HEK293T (cell line): ENCODE measurements around the gene TFB1M.

Source experiments
- CTCF ChIA-PET: fragments of 350-600 bp; formaldehyde crosslinking; extraction: SDS; loops from one replicate; lab custom pipeline; 2021; ENCODE audit warnings: antibody characterized with exemption, inconsistent platforms; lab: Yijun Ruan, JAX
- POLR2A ChIA-PET: fragments of 350-600 bp; formaldehyde crosslinking; extraction: SDS; loops from one replicate; lab custom pipeline; 2020; ENCODE audit warnings: antibody characterized with exemption, inconsistent platforms; lab: Yijun Ruan, JAX
- DNase-seq: peaks from one replicate; pipeline ENCODE4 v3.0.0; 2012; ENCODE audit warnings: mixed read lengths; ENCODE audit errors: extremely low spot score
- ARNT ChIP-seq: fragments of 450-650 bp; IDR thresholded peaks from 2 replicates; pipeline ENCODE4 v1.6.1; 2017; ENCODE audit warnings: mild to moderate bottlenecking
- BHLHE40 ChIP-seq: fragments of 450-650 bp; IDR thresholded peaks from 2 replicates; pipeline ENCODE4 v1.6.1; 2016; ENCODE audit warnings: mild to moderate bottlenecking, moderate library complexity, borderline replicate concordance
- CTBP1 ChIP-seq: fragments of 450-650 bp; IDR thresholded peaks from 2 replicates; pipeline ENCODE4 v1.6.1; 2016; ENCODE audit warnings: borderline replicate concordance
- ELF4 ChIP-seq: fragments of 450-650 bp; IDR thresholded peaks from 2 replicates; pipeline ENCODE4 v1.6.1; 2017; ENCODE audit warnings: antibody characterized with exemption
- FOXA1 ChIP-seq: fragments of 450-650 bp; IDR thresholded peaks from 2 replicates; pipeline ENCODE4 v1.6.1; 2016; ENCODE audit warnings: mild to moderate bottlenecking
- FOXK2 ChIP-seq: fragments of 450-650 bp; IDR thresholded peaks from 2 replicates; pipeline ENCODE4 v1.6.1; 2016; ENCODE audit warnings: mild to moderate bottlenecking
- FOXM1 ChIP-seq: fragments of 450-650 bp; IDR thresholded peaks from 2 replicates; pipeline ENCODE4 v1.6.1; 2017; ENCODE audit warnings: mild to moderate bottlenecking, borderline replicate concordance
- HDGF ChIP-seq: fragments of 450-650 bp; IDR thresholded peaks from 2 replicates; pipeline ENCODE4 v1.6.1; 2017; ENCODE audit warnings: antibody characterized with exemption, borderline replicate concordance
- L3MBTL2 ChIP-seq: fragments of 450-650 bp; conservative IDR thresholded peaks from 2 replicates; pipeline ENCODE4 v1.6.1; 2016; ENCODE audit warnings: mild to moderate bottlenecking
- LEF1 ChIP-seq: fragments of 450-650 bp; IDR thresholded peaks from 2 replicates; pipeline ENCODE4 v1.6.1; 2017; ENCODE audit warnings: mild to moderate bottlenecking, borderline replicate concordance
- NFRKB ChIP-seq: fragments of 450-650 bp; IDR thresholded peaks from 2 replicates; pipeline ENCODE4 v1.6.1; 2016; ENCODE audit warnings: mild to moderate bottlenecking, moderate library complexity
- PKNOX1 ChIP-seq: fragments of 450-650 bp; IDR thresholded peaks from 2 replicates; pipeline ENCODE4 v1.6.1; 2016
- SP1 ChIP-seq: fragments of 450-650 bp; IDR thresholded peaks from 2 replicates; pipeline ENCODE4 v1.6.1; 2017
- SUZ12 ChIP-seq: fragments of 450-650 bp; IDR thresholded peaks from 2 replicates; pipeline ENCODE4 v1.6.1; 2016; ENCODE audit warnings: mild to moderate bottlenecking
- TARDBP ChIP-seq: fragments of 450-650 bp; IDR thresholded peaks from 2 replicates; pipeline ENCODE4 v1.6.1; 2016
- ZNF384 ChIP-seq: fragments of 450-650 bp; IDR thresholded peaks from 2 replicates; pipeline ENCODE4 v1.6.1; 2016

Gene TFB1M

GRCh38 chr6:155267411-155267810 is 46.9 kb downstream of the TFB1M start:
- CTCF ChIA-PET, result interaction anchor here (1.0 kb wide), 1 partner anchor 9 kb away, joined by 3 read pairs; no protein-coding TSS in a partner anchor
- no peak for DNase-seq
- TF ChIP-seq ZNF384 (no peak), TARDBP (no peak), LEF1 (no peak), FOXA1 (no peak), ELF4 (no peak), PKNOX1 (no peak), CTBP1 (no peak), FOXK2 (no peak), FOXM1 (no peak), L3MBTL2 (no peak), HDGF (no peak), NFRKB (no peak), BHLHE40 (no peak), SUZ12 (no peak), ARNT (no peak), SP1 (no peak)
- POLR2A ChIA-PET, result no interaction called here

GRCh38 chr6:155265843-155266535 is 48.3 kb downstream of the TFB1M start:
- CTCF ChIA-PET, result no interaction called here
- DNase-seq, result no peak
- POLR2A ChIA-PET, result no interaction called here
- no peak for TF ChIP-seq BHLHE40

- TF ChIP-seq FOXK2, result no peak
- TF ChIP-seq L3MBTL2, result no peak
- TF ChIP-seq TARDBP, result no peak
- TF ChIP-seq PKNOX1, result no peak
- TF ChIP-seq SUZ12, result no peak
- TF ChIP-seq NFRKB, result no peak
- POLR2A ChIA-PET, result no interaction called here
Measured at GRCh38 chr6:155264693-155265320, 49.5 kb downstream of the TFB1M start.

GRCh38 chr6:155263373-155264063 is 50.8 kb downstream of the TFB1M start, which contains the start of gene CLDN20:
TSS of gene CLDN20 (plus strand) at chr6:155264013. CDS start at chr6:155275720, 11,707 bp downstream.
- CTCF ChIA-PET, result no interaction called here
- TF ChIP-seq L3MBTL2 (no peak), TARDBP (no peak), FOXA1 (no peak), NFRKB (no peak), HDGF (no peak), ELF4 (no peak), ARNT (no peak), SP1 (no peak), SUZ12 (no peak), BHLHE40 (no peak)
- POLR2A ChIA-PET, result no interaction called here
- DNase-seq, result no peak

More at GRCh38 chr6:155264693-155265320, 49.5 kb downstream of the TFB1M start:
- CTCF ChIA-PET, result no interaction called here
- DNase-seq, result no peak

- TF ChIP-seq ELF4 (no peak), CTBP1 (no peak), NFRKB (no peak), SUZ12 (no peak), ARNT (no peak), ZNF384 (no peak), BHLHE40 (no peak), L3MBTL2 (no peak), FOXA1 (no peak), SP1 (no peak), FOXK2 (no peak), PKNOX1 (no peak), TARDBP (no peak), LEF1 (no peak), FOXM1 (no peak), HDGF (no peak)
- ChIA-PET CTCF (no interaction called here), POLR2A (no interaction called here)
- no peak for DNase-seq
Measured at GRCh38 chr6:155262655-155263054, 51.6 kb downstream of the TFB1M start.

- no peak for TF ChIP-seq FOXA1
- TF ChIP-seq SUZ12, result no peak
- TF ChIP-seq PKNOX1, result no peak
- no peak for TF ChIP-seq NFRKB
- TF ChIP-seq ZNF384, result no peak
- TF ChIP-seq HDGF, result no peak
- no peak for TF ChIP-seq CTBP1
- TF ChIP-seq L3MBTL2, result no peak
- CTCF ChIA-PET, result interaction anchor here (1.1 kb wide), 1 partner anchor 27 kb away, joined by 3 read pairs; no protein-coding TSS in a partner anchor
- POLR2A ChIA-PET, result no interaction called here
- no peak for DNase-seq
Measured at GRCh38 chr6:155261111-155261900, 53.0 kb downstream of the TFB1M start.
